ENCODE measurements around the gene ZBTB21.
"Not testable (repeated sequence)": the region's sequence is repeated elsewhere in the genome, so short reads cannot be mapped to it uniquely, and the experiment has no call there.

Gene ZBTB21

DNA sequence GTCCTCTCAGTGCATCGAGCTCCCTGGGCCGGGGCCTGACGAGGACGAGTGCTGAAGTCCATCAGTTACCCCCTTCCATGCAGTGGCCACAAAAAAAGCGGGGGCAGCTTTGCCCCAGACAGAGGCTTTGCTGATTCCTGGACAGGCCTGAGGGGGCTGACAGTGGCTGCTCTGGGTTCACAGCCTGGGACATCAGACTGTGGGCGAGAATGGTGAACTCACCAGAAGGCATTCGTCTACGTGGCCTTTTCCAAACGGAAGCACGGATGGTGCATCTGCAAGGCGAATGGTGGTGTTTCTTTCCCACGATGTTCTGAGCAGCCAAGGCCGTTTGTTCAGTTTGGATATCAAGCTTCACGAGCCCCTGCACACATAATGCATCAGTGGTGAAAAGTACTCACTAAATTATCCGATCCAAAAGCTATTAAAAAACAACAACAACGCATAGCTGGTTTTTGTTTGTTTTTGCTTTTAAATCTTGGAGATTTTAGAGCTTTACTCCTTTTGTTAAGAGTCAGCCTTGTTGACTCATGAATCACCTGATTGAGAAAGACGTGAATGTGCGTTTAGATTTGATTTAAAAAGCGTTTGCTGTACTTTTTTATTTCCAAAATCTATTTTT is 6.3 kb upstream of the ZBTB21 start:
- DNase-seq = no peak

DNA sequence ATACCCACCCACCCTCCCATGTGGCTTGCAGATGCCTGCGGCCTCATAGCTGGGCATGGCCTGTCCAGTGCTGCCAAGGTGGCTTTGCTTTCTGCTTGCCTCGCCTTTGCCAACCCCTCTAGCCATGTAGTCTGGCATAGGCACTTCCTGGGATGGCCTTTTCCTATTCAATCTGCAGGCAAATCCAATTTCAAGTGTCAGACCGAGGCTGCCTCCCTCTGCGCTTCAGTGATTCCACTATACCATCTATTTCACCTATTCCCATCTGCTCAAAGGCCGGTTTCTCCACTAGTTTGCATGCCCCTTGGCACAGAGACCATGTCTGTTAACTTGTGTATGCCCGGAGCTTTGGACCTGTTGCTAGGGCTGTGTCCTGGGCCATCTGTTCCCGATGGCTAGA is 3.8 kb upstream of the ZBTB21 start:
- DNase-seq = no peak

DNA sequence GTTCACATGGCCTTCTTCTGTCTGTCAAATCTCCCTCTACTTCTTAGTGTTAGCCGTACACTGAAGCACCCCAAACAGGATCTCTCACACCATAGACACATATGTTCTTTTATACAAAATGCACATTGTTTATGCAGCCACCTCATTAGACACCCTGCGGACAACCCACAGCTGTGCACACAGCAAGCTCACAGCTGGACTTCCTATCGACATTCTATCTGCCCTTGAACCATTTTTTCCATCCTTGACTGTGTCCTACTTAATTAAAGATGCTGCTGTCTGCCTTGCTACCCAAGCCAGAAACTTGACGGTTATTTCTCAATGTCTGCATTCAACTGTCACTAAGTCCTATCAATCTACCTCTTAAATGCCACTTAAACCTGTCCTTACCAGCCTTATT is 3.2 kb upstream of the ZBTB21 start:
- DNase-seq = no peak

DNA sequence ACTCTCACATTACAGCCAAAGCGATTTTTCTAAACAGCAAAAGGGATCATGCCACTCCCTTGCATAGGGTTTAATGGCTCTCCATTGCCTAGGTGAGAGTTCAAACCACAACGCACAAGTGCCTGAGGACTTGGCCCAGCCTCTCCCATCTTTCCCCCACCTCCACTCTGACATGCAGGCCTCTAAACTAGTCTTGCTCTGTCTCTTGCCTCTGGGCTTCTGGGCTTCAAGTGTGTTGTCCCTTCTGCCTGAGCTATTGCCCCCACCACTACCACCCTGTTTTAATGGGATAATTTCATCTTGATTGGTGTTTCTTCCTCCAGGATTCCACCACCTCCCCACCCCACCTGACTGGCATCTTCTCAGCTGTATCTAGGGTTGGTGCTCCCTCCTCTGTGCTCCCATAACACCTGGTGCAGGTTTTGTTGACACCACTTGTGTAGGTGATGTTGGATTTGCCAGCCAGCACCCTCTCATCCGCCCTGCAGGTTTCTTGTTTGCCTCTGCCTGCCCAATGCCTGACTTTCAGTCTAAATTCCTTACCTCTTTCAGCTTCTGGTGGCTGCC is 2.7 kb upstream of the ZBTB21 start:
- no peak for DNase-seq

DNA sequence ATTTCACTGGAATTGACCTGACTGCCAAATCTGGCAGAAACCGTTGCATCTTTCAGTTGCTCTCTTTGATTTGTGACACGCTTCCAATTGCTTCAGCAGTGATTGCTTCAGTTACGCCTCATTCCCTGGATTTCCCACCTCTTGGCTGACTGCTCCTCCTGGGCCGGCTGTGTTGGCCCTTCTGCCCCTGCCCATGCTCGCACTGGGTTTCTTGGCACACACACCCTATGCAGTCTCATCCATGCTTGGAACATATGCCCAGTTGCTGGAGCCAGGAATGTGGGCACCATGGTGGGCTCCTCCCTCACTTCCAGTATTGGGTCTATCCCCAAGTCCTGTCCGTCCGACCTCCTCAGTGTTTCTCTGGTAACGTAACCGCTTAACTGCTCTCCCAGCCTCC is 2.2 kb upstream of the ZBTB21 start:
- DNase-seq = no peak

DNA sequence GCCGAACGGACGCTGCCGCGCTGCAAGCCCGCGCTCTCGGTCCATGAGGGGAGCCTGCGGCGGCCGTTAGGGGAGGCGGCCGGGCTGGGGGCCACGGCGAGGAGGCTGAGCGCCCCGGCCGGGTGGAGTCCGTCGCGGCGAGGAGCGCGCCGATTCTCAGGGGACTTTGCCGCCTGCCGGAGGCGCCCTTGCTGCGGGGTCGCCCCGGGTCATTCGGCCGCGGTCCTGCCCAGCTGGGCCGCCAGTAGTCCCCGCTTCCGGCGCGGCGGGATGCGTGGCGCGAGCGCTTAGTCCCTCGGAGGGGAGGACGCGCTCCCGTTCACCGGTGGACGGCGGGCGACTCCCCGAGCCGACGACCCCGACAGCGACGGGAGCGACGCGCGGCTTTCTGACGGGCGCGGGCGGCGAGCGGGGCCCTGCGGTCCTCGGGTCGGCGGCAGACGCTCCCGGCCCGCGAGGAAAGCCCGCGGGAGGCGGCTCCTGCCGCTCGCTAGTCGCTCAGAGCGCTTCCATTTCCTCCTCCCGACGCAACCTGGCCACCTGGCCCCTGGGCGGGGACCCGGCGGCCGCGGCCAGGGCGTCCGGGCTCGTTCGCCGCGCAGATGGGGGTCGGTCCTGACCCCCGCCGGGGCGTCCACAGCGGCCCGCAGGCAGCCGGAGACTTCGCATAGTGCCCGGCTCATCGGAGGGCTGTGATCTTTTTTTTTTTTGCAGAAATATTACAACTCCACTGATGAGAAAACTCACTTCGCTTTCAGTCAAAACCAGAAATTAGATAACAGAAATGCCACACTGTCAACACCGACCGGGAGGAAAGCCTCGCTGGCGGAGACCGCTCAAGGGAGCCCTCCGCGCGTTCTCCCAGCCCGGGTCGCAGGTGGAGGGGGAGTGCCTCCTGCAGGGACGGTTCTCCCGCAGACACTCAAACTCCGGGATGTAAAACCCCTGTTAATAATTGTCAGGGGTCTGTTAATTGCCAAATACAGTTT is 641 bp upstream of the ZBTB21 start:
- no peak for DNase-seq

DNA sequence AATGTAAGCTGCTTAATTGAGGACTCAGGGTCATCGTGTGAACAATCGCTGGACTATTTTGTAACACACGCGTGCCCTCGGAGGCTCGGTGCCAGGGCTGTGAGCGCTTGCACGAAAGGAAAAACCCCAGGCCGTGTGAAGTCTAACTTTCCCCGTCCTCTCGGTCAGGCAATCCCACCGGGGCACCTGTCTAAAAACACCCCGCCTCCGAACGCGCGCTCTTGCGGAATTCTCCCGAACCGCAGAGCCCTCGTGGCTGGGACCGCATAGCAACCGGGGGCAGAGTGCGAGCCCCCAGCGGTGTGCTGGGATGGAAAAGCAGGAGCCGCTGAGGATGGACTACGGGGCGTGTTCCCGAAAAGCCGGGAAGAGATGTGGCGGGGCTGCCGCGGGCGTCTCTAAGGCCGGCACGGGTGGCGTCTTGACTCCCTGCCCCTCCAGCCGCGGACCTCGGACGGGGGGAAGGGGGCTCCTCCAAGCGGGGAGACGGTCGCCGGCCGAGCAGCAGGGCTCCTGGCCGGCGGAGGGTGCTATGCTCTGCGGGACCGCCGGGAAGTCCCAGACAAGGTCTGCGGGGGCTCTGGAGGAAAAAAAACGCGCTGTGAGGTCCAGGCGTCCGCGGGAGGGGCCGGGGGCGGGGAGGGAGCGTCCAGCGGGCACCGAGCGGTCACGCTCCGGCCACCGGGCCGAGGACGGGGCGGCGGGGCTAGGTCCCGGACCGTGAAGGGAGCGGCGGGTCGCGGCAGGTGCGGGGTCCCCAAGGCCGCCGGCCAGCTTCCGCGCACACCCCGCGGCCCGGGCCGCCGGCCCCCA is 936 bp downstream of the ZBTB21 start:
- no peak for DNase-seq

DNA sequence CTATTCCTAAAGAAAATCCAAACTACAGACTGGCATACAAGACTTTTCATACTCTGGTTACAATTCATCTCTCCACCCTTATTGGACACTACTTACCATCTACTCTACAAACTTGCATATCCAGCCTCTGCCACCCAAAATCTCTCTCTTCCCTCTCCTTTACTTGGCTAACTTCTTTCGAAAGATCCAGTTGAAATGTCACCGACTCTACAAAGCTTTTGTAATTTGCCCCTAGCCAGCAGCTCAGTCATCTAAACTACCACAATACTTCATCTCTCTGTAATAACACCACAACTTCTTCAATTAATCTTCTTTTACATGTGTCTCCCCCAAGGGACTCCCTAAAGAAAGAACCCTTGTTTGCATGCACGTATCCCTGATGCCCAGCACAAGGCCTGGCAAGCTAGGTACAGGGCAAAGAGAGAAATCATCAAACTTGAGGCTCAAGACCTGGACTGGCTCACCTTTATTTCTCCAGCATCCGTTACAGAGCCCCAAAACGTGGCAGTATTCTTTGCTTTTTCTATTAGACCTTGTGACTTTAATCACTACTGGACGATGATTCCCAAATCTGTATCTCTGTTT is 2.7 kb downstream of the ZBTB21 start:
- DNase-seq = no peak

DNA sequence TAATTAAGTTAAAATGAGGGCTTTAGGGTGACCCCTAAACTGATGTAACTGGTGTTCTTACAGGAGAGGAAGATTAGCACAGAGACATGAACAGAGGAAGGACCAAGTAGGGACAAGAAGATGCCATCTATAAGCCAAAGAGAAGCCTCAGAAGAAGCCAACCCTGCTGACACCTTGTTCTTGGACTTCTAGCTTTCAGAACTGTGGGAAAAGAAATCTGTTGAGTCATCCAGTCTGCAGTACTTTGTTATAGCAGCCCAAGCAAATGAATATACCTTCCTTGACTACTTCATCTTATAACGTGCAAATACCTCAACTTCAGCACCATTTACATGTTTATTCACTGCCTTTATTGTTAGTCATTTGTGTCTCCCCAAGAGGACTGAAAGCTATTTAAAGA is 3.4 kb downstream of the ZBTB21 start:
- no peak for DNase-seq

DNA sequence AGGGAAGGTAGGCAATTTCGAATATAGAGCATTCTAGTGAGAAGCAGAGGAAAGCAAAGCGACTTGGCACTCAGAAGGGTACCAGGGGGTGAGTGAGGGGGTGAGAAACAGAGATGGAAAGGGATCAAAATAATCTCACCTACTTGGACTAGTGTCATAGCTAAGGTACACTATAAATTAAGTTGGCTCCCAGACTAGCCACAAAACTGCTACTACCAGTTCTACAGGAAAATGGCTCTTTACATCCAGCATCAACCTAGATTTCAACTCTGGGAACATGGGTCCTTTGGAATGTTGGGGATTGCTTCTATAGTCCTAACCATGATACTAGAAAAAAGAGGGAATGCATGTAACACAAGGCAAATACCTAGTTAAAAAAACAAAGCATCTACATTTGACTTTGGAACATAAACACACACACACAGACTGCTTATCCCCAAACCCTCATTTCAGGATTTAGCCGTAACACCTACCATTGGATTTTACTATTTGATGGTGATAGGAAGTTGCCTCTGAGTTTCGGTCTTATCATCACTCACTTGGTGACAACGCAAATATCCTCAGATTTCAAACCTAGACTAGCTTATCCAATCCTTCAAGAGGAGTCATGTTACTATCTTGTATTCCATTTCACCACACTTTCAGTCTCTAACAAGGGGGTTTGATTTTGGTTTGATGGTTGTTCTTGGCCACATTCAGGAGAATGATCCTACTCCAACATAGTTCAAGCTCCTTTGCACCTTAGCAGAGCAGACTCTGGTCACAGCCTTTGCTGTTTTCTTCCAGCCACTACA is 5.6 kb downstream of the ZBTB21 start:
- no peak for DNase-seq

DNA sequence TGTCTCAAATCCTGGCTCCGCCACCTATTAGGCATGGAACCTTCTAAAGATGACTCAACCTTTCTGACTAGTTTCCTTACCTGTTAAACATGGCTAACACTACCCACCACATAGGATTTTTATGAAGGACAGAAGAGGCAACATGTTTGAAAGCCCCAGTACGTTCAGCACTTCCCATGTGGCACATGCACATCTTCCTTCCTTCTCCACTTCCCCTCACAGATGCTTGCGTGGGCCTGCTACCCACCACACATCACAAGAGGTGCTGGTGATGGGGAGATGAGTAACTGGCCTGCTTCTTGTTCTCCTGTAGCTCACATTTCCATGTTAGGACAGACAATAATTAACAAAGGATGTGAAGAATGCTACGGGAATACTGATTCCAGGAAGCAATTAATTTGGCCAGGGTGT is 7.1 kb downstream of the ZBTB21 start:
- no peak for DNase-seq

DNA sequence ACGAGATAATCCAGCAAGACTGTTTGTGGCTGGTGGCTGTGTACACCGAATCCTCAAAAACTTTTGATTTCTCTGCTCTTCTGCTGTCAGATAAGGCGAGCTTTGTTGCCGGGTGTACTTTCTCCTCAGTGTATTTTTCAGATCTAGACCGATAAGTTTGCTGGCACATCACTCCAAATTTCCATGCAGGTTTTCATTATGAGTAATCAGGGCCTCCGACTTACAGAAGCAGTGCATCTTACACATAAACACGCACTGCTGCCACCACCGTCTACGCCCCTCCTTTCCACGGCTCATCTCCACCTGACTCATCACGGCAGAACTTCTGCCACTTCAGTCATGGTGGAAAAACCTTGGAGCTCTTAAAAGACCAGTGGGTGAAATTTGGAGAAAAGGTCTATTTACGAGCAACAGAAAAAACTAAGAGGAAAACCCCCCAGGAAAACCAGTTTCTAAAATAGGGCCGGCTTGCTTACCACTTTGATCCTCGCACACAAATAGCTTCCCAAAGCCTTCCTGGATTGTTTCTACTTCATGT is 7.7 kb downstream of the ZBTB21 start:
- no peak for DNase-seq

DNA sequence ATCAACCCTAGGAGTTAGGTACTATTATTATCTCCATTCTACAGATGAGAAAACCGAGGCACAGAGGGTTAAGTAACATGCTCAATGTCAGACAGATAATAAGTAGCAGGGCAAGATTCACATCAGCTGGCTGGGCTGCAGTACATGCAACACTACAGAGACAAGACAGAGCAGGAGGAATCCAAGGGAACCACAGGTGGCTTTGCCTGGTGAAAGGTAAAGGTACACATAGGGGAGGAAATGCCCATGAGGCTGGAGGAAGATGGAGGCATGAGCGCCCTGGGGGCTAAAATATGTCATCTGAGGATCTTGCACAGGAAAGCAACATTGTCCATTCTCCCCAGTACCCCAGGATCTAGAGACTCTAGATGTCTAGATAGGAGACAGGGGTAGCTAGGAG is 8.4 kb downstream of the ZBTB21 start:
- no peak for DNase-seq

DNA sequence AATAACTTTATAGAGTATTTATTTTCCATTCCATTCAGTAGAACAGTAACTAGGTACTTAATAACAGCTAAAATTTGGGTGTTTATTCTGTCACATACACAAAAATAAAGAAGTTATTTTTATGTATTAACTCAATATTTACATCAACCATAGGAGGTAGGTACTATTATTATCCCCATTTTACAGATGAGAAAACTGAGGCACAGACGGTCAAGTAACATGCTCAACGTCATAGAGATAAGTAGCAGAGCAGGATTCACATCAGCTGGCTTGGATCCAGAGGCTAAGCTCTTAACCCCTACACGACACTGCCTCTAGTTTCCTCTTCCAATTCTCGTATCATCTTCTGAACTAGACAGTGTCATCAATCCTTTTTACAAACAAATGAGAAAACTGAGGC is 9.3 kb downstream of the ZBTB21 start:
- DNase-seq = no peak

DNA sequence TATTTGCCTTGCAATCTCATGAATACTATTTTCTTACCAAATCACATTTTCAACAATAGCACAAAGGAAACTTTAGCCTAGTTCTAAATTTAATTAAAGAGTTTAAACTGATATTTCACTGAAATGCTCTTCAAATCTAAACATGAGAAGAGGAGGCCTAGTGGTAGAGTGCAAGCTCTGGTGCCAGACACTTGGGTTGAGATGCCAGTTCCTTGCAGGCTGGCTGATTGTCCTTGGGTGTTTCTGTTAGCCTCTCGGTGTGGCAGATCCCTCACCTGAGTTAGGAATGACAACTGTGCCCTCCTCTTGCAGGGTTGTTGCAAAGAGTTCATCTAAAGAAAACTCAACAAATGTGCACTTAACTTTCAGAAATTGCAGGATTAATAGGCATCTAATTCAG is 12.5 kb downstream of the ZBTB21 start:
- DNase-seq = no peak

DNA sequence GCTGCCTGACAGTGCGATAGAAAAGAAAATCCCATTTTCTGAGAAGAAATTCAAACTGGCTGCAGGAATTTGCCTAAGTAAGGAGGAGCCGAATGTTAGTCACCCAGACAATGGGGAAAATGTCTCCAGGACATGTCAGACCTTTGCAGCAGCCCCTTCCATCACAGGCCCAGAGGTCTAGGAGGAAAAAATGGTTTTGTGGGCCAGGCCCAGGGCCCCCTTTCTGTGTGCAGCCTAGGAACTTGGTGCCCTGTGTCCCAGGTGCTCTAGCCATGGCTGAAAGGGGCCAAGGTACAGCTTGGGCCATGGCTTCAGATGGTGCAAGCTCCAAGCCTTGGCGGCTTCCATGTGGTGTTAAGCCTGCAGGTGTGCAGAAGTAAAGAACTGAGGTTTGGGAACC is 14.6 kb downstream of the ZBTB21 start:
- no peak for DNase-seq

DNA sequence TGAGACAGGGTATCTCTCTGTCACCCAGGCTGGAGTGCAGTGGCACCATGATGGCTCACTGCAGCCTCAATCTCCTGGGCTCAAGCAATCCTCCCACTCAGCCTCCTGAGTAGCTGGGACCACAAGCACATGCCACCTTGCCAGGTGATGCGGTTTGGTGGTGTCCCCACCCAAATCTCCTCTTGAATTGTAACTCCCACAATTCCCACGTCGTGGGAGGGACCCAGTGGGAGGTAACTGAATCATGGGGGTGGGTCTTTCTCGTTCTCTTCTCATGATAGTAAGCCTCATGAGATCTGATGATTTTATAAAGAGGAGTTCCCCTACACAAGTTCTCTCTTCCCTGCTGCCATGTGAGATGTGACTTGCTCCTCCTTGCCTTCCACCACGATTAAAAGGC is 15.5 kb downstream of the ZBTB21 start:
- DNase-seq = not testable (repeated sequence)

DNA sequence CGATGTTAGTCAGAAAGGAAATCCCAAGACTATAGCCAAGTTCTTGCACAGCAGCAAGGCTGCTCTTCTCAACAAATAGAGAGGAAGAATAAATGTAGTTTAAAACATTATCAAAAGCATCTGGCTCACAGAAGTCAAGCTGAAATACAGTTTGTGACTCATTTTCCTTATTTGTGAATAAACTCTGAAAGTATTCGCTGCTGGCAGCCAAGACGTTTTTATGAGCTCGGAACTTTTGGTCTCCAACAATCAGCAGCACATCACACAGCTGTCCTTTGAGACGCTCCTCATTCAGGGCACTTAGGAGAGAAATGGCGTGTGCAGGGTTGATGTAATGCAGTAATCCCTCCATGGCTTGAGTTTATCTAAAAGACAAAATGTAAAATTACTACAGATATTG is 16.4 kb downstream of the ZBTB21 start:
- DNase-seq = no peak

DNA sequence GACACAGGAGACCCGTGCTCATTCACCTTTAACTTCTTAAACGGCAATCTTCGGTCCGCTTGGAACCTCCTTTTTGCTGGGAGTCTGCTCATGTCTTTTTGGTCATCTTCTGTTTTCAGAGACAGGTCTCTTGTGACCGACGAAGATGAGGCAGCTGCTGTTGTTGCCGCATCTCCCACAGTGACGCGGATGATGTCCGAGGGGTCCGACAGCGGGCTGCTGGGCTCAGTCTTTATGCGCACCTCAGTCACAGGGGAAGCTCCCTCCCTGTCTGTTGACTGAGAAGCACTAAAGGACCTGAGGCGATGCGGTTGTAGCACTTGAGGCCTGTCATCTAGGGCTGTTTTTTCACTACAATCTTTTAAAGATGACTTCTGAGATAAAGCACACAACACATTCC is 17.6 kb downstream of the ZBTB21 start:
- no peak for DNase-seq

DNA sequence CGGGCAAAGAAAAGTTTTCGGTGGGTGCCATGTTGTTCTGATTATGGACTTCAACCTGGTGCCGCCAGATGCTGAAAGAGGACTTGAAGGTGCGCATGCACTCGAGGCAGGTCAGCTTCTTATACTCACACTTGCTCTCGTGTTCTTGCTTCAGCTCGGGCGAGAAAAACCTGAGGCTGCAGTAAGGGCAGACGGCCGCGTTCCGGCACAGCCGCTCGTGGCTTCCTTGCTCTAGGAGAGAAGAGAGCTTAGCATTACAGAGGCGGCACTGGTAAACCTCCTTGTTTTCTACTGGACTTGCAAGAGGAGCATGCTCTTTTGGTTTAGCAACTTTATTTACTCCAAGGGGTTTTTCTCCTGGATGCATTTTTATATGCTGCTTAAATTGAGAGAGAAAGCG is 18.5 kb downstream of the ZBTB21 start:
- no peak for DNase-seq

DNA sequence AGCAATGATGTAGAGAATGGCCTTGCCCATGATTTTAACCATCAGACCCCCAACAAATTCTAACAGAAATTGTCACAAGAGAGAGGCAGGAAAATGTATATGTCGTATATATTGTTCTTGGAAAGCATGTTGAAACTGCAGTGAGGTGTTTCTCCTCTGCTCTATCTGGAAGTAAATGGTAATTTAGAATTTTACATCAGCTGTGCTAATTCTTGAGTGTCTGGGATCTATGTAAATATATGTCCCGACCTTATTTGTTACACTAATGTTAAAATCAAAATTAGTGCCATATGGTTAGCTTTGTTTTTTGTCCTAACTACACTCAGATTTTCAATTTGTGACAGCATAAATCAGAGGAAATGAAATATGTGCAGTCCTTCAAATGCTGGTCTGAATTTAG is 20.5 kb downstream of the ZBTB21 start:
- no peak for DNase-seq

DNA sequence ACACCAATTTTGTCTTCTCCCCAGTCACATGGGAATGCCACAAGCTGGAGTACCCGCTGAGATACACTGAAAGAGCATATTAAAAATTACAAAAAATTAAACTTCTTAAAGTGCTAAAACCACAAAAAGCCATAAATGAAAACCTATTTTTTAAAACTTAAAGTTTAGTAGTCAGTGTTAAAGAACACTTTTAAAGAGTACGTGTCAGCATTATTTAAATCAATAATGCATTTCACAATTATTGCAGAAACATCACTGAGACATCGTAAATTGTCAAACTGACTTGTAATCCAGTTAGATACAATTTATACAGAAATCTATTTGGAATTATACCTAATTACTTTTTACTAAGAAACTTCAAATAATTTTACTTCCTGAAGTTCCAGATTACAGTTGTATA is 22.9 kb downstream of the ZBTB21 start:
- no peak for DNase-seq
